GM10266 (cell line): ENCODE data around the gene RRP36.

ENCODE experiments used
- DNase-seq: peaks from one replicate; pipeline ENCODE4 v3.0.0; 2012; ENCODE audit errors: extremely low spot score
- CTCF ChIP-seq: IDR thresholded peaks from 2 replicates; pipeline ENCODE4 v1.5.1; 2012; ENCODE audit warnings: mild to moderate bottlenecking, low read depth; ENCODE audit not compliant: control insufficient read depth, insufficient read depth; ENCODE audit errors: missing control alignments

Gene RRP36

GRCh38 chr6:43078691-43079090 is 57.3 kb downstream of the RRP36 start:
- TF ChIP-seq CTCF: no peak
- no peak for DNase-seq
